ENCODE results near the gene ORAI1.

Gene ORAI1

GRCh38 chr12:121648458-121649028 lies 22.2 kb downstream of the ORAI1 start:
- TF ChIP-seq, protein P1, sequence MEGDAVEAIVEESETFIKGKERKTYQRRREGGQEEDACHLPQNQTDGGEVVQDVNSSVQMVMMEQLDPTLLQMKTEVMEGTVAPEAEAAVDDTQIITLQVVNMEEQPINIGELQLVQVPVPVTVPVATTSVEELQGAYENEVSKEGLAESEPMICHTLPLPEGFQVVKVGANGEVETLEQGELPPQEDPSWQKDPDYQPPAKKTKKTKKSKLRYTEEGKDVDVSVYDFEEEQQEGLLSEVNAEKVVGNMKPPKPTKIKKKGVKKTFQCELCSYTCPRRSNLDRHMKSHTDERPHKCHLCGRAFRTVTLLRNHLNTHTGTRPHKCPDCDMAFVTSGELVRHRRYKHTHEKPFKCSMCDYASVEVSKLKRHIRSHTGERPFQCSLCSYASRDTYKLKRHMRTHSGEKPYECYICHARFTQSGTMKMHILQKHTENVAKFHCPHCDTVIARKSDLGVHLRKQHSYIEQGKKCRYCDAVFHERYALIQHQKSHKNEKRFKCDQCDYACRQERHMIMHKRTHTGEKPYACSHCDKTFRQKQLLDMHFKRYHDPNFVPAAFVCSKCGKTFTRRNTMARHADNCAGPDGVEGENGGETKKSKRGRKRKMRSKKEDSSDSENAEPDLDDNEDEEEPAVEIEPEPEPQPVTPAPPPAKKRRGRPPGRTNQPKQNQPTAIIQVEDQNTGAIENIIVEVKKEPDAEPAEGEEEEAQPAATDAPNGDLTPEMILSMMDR (IDR thresholded peaks at IDR 0.05; ENCODE audit: extremely low read depth, missing control alignments), result no peak
- DNase-seq (ENCODE audit: low spot score), result no peak

DNA sequence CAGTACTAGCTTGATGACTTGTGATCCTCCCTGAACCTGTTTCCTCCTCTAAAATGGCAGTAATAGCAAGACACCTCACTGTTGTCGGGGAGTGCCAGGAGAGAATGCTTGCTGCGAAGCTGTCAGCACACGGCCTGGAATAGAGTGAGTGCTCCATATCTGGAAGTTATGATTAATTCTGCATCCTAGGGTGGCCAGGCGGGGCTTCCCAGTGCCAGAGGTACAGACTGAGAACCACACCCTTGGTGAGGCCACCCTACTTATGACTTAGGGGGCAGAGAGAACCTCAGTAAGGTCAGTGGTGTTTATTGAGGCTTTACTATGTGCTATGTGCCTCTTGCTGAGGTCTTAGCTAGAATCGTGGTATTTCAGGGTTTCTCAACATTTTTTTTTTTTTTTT lies 23.0 kb downstream of the ORAI1 start:
- no peak for DNase-seq (ENCODE audit: low spot score)
- TF ChIP-seq, protein P1 (IDR thresholded peaks at IDR 0.05; ENCODE audit: extremely low read depth, missing control alignments), result no peak

DNA sequence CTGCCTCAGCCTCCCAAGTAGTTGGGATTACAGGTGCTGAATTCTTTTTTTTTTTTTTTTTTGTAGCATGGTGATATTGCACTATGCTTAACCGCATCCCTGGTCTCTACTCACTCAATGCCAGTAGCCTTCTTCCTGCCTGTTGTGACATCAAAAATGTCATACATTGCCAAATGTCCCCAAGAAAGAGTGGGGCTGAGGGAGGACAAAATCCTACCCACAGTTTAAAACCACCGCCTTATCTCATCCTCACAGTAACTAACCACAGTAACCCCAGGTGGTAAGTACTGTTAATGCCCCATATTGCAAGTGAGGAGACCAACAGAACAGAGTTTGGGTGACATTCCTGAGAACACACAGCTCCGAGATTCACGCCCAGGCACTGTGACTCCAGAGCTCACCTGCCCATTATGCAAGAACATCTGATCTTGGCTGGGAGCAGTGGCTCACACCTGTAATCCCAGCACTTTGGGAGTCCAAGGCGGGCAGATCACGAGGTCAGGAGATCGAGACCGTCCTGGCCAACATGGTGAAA lies 23.6 kb downstream of the ORAI1 start:
- no peak for DNase-seq (ENCODE audit: low spot score)
- TF ChIP-seq, protein P1 (IDR thresholded peaks at IDR 0.05; ENCODE audit: extremely low read depth, missing control alignments), result no peak

DNA sequence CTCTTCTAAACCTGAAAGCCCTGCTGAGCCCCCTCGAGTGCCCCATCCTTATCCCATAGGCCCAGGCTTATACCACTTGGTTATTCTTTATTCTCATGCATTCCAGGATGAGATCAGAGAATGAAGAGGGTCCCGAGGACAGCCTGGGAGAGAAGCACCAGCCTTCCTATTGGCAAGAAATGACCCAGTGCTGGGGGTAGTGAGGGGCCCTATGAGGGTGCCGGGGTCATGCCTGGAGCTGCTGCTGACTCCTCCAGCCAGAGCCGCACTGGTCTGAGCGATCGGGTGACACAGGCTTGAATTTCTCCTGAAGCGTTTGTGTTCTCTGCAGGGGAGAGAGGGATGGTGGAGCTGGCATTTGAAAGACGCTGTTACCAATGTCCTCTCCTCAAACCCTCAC lies 25.0 kb downstream of the ORAI1 start:
- TF ChIP-seq, protein P1 (IDR thresholded peaks at IDR 0.05; ENCODE audit: extremely low read depth, missing control alignments), result no peak
- no peak for DNase-seq (ENCODE audit: low spot score)

GRCh38 chr12:121652767-121653497 lies 26.6 kb downstream of the ORAI1 start:
- DNase-seq (ENCODE audit: low spot score), result no peak
- TF ChIP-seq, protein P1 (IDR thresholded peaks at IDR 0.05; ENCODE audit: extremely low read depth, missing control alignments), result no peak

DNA sequence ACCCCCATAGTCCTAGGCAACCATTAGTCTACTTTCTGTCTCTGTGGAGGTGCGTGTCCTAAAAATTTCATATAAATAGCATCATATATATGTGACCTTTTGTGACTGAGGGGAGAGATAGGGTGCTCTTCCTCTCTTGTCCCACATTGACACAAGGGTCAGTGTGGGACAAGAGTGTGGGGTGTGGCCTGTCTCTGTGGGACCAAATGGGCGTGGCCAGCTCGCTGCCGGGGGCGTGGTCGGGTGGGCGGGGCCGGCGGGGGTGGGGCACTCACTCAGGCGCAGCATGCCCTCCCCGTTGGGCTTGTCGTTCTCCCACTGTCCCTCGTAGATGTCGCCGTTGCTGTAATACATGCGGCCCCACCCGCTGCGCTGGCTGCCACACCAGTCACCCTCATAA lies 27.7 kb downstream of the ORAI1 start:
- TF ChIP-seq, protein P1 (IDR thresholded peaks at IDR 0.05; ENCODE audit: extremely low read depth, missing control alignments), result no peak
- DNase-seq (ENCODE audit: low spot score), result no peak

- TF ChIP-seq, protein P1 (IDR thresholded peaks at IDR 0.05; ENCODE audit: extremely low read depth, missing control alignments), result no peak
- no peak for DNase-seq (ENCODE audit: low spot score)
Observed at GRCh38 chr12:121656122-121656521, 29.8 kb downstream of the ORAI1 start.
